Colonic mucosa (tissue), 4 donors: Measurements from ENCODE around the gene CPNE7. TPM values are rescaled to one million over a fixed set of nuclear protein-coding genes. Genes with fewer than 3 reads are reported as not detected.

ENCODE experiments used
- DNase-seq: peaks from one replicate; pipeline ENCODE4 v3.0.0-alpha.2; 2020
- H3K27ac ChIP-seq: fragments of 200-600 bp; one replicate; pipeline ENCODE4 v1.8.0; 2021
- H3K27me3 ChIP-seq: fragments of 200-600 bp; one replicate; pipeline ENCODE4 v1.8.0; 2021
- H3K36me3 ChIP-seq: fragments of 200-600 bp; one replicate; pipeline ENCODE4 v1.8.0; 2021
- H3K4me1 ChIP-seq: fragments of 200-600 bp; one replicate; pipeline ENCODE4 v1.8.0; 2021; ENCODE audit warnings: mild to moderate bottlenecking
- H3K4me3 ChIP-seq: fragments of 200-600 bp; one replicate; pipeline ENCODE4 v1.8.0; 2021
- H3K9ac ChIP-seq, 2 donors: one replicate each; pipeline ENCODE4 v1.7.0; 2013; ENCODE audit warnings: control low read depth in 2 of 2, low read depth in 2 of 2, low read length in 2 of 2
- H3K9me3 ChIP-seq: fragments of 200-600 bp; one replicate; pipeline ENCODE4 v1.8.0; 2021
- CTCF ChIP-seq: fragments of 200-600 bp; IDR thresholded peaks from one replicate; pipeline ENCODE4 v1.8.0; 2022; ENCODE audit warnings: antibody characterized with exemption, mild to moderate bottlenecking
- intact Hi-C: fragments of 100-400 bp; cut with DNase I; formaldehyde crosslinking; loops from one replicate; pipeline ENCODE4 v1.14.1; 2022
- total RNA-seq, 2 donors: library from RNA; stranded (reverse); fragmentation: NEBNext Ultra II Directional in 1 of 2; extraction: Animal tissue kit (Norgen Biotek cat#: 25700) in 1 of 2; gene quantifications; one replicate each; pipeline ENCODE4 v1.2.1, GENCODE V29; 2021
- donor health status: healthy.
- donor health status: DM: no; HTN: no; CAD: no.
- donor health status: DM: no; HTN: no; CAD: no.

Gene CPNE7
- total RNA-seq, 2 donors from 2014 or later = 0.19 to 1.6 TPM

GRCh38 chr16:89606006-89606405 lies 30.4 kb downstream of the CPNE7 start:
- no peak for DNase-seq
- peaks cover 15% of the 10 kb centered on the region for H3K27me3 ChIP-seq
- no peaks in the 10 kb centered on the region for H3K36me3 ChIP-seq

DNA sequence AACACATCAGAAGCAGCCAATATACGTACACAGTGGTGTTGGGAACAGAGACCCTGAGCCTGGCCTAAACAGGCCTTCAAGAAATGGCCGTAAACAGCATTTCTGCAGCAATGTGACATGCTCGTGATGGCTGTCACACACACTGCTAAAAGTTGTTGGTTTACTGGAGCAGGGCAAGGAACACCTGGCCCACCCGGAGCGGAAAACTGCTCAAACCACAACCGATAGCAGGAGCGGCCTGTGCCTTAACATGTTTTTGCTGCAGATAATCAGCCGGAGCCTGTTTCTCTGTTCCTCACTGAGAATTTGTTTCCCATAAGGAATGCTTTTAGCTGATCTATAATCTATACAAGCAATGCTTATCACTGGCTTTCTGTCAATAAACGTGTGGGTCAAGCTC lies 31.9 kb downstream of the CPNE7 start:
- H3K4me1 ChIP-seq = peaks cover 5% of the 10 kb centered on the region
- DNase-seq = no peak
- TF ChIP-seq CTCF = no peak
- no peaks in the 10 kb centered on the region for H3K36me3 ChIP-seq
- H3K27ac ChIP-seq = no peak overlapping the region
- H3K27me3 ChIP-seq = peaks cover 18% of the 10 kb centered on the region
- H3K9ac ChIP-seq = no peak overlapping the region
- H3K4me3 ChIP-seq = no peak overlapping the region
- no peaks in the 10 kb centered on the region for H3K9me3 ChIP-seq
- intact Hi-C loops = no loop called here

More at GRCh38 chr16:89606006-89606405, 30.4 kb downstream of the CPNE7 start:
- no peak overlapping the region for H3K9ac ChIP-seq
- no peak for TF ChIP-seq CTCF
- no peak overlapping the region for H3K27ac ChIP-seq
- no peak overlapping the region for H3K4me3 ChIP-seq
- peaks cover 5% of the 10 kb centered on the region for H3K4me1 ChIP-seq
- H3K9me3 ChIP-seq = no peaks in the 10 kb centered on the region
- intact Hi-C loops = no loop called here

DNA sequence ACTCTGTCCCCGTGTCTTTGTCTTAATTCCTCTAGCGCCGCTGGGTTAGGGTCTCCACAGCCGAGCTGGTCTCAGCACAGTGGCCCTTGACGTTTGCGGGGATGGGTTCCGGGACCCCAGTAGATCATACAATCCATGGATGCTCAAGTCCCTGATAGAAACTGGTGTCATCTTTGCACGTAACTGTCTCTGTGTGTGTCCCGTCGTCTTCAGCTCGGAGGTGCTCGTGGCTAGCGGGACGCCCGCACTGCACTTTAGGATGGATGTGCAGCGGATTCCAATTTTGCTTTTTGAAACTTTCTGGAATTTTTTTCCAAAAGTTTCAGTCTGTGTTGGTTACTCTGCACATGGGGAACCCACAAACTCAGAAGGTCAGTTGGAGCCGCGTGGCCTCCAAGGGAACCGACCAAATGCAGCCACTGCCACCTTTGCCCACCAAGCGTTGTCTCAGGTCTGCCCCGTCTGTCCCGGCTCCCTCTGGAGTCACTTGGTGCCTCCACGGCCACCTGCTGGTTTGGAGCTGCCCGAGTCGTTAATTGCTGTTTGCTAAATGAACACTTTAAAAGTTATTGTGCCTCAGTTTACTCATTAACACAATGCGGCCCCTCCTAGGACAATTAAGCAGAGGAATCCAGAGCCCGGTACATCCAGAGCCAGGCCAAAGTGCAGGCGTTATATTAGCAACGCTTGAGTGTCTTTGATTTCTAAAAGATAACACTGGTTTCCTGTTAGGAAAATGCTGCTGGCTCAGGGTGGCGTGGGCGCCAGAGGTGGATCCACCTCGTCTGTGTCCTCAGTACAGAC lies 32.6 kb downstream of the CPNE7 start:
- peaks cover 5% of the 10 kb centered on the region for H3K4me1 ChIP-seq
- peaks cover 25% of the 10 kb centered on the region for H3K27me3 ChIP-seq
- H3K27ac ChIP-seq = no peak overlapping the region
- H3K9ac ChIP-seq = no peak overlapping the region
- H3K4me3 ChIP-seq = no peak overlapping the region
- no peaks in the 10 kb centered on the region for H3K9me3 ChIP-seq
- DNase-seq = no peak
- TF ChIP-seq CTCF = no peak
- intact Hi-C loops = no loop called here
- no peaks in the 10 kb centered on the region for H3K36me3 ChIP-seq

GRCh38 chr16:89610108-89610453 lies 34.5 kb downstream of the CPNE7 start:
- TF ChIP-seq CTCF = no peak
- no peak overlapping the region for H3K27ac ChIP-seq
- H3K36me3 ChIP-seq = no peaks in the 10 kb centered on the region
- intact Hi-C loops = no loop called here
- H3K9ac ChIP-seq = no peak overlapping the region
- no peaks in the 10 kb centered on the region for H3K9me3 ChIP-seq
- H3K4me3 ChIP-seq = no peak overlapping the region
- H3K4me1 ChIP-seq = peaks cover 5% of the 10 kb centered on the region
- DNase-seq = no peak
- peaks cover 22% of the 10 kb centered on the region for H3K27me3 ChIP-seq

GRCh38 chr16:89612415-89613166 lies 37.0 kb downstream of the CPNE7 start:
- Histone ChIP-seq H3K4me1 (peaks cover 5% of the 10 kb centered on the region), H3K4me3 (no peak overlapping the region), H3K9me3 (no peaks in the 10 kb centered on the region), H3K27ac (no peak overlapping the region), H3K27me3 (peaks cover 19% of the 10 kb centered on the region), H3K36me3 (no peaks in the 10 kb centered on the region), H3K9ac (no peak overlapping the region)
- no peak for DNase-seq
- no peak for TF ChIP-seq CTCF
- intact Hi-C loops = no loop called here
